Stimulated activated CD4-positive, alpha-beta T cell treated with anti-CD3 and anti-CD28 coated beads, Interleukin-15, amount 100 ng/mL, for 1 hour (primary cell): ENCODE results near the gene TRAP1.
"Not testable (repeated sequence)": the region's sequence is repeated elsewhere in the genome, so short reads cannot be mapped to it uniquely, and the experiment has no call there.

Experiments
- DNase-seq, 2 donors: peaks; one replicate each; pipeline ENCODE4 v3.0.0-alpha.2; 2020; ENCODE audit warnings: low read depth in 1 of 2, low spot score in 1 of 2

TRAP1 gene

GRCh38 chr16:3714378-3714777 lies 2.9 kb downstream of the TRAP1 start:
- not testable (repeated sequence) for DNase-seq

- DNase-seq: no peak
These were observed 3.6 kb downstream of the TRAP1 start for GRCh38 chr16:3713587-3714242.

- DNase-seq: no peak
These were observed 4.4 kb downstream of the TRAP1 start for GRCh38 chr16:3712861-3713372.

GRCh38 chr16:3706253-3707012 lies 10.9 kb downstream of the TRAP1 start:
- DNase-seq: no peak

GRCh38 chr16:3702082-3702481 lies 15.2 kb downstream of the TRAP1 start:
- DNase-seq: no peak

GRCh38 chr16:3701531-3701930 lies 15.8 kb downstream of the TRAP1 start:
- DNase-seq: no peak

GRCh38 chr16:3698941-3699340 lies 18.4 kb downstream of the TRAP1 start:
- DNase-seq: no peak

- no peak for DNase-seq
These were observed 20.7 kb downstream of the TRAP1 start for GRCh38 chr16:3696425-3697218.

GRCh38 chr16:3695610-3696369 lies 21.5 kb downstream of the TRAP1 start:
- DNase-seq: no peak

GRCh38 chr16:3694051-3694450 lies 23.3 kb downstream of the TRAP1 start:
- no peak for DNase-seq

GRCh38 chr16:3691761-3692160 lies 25.6 kb downstream of the TRAP1 start:
- no peak for DNase-seq

- no peak for DNase-seq
These were observed 26.2 kb downstream of the TRAP1 start for GRCh38 chr16:3690980-3691720.

- peak; percentile 75 to 76 for DNase-seq
These were observed 26.8 kb downstream of the TRAP1 start for GRCh38 chr16:3690470-3690928.

GRCh38 chr16:3689731-3690130 lies 27.6 kb downstream of the TRAP1 start:
- DNase-seq: no peak

GRCh38 chr16:3687792-3688191 lies 29.5 kb downstream of the TRAP1 start:
- no peak for DNase-seq

GRCh38 chr16:3687021-3687420 lies 30.3 kb downstream of the TRAP1 start:
- DNase-seq: no peak

GRCh38 chr16:3681206-3681605 lies 36.1 kb downstream of the TRAP1 start:
- DNase-seq: no peak

GRCh38 chr16:3677994-3678393 lies 39.3 kb downstream of the TRAP1 start:
- DNase-seq: no peak

- no peak for DNase-seq
These were observed 41.7 kb downstream of the TRAP1 start for GRCh38 chr16:3675601-3676130.
